GM23338 (cell line): Measurements from ENCODE around the gene LCOR. TPM values are rescaled to one million over a fixed set of nuclear protein-coding genes. Genes with fewer than 3 reads are reported as not detected.

ENCODE experiments used
- ATAC-seq: fragments of 200-7000 bp; cut with Tn5 transposase; 3 replicates; pipeline ENCODE4 v1.9.1; 2020
- DNase-seq: peaks from one replicate; pipeline ENCODE4 v3.0.0-alpha.2; 2015; ENCODE audit warnings: low spot score
- H2AFZ ChIP-seq: fragments of 200-600 bp; sonication (generic); 2 replicates; pipeline ENCODE4 v1.8.0; 2016; ENCODE audit warnings: antibody characterized with exemption, mild to moderate bottlenecking, moderate library complexity
- H3F3A ChIP-seq: fragments of 200-600 bp; sonication (generic); replicated peaks from 2 replicates; pipeline ENCODE4 v1.8.0; 2017; ENCODE audit warnings: antibody characterized with exemption, mixed run types, low read depth
- H3K27ac ChIP-seq: fragments of 200-600 bp; sonication (generic); 2 replicates; pipeline ENCODE4 v1.6.1; 2016; ENCODE audit warnings: low read depth
- H3K27me3 ChIP-seq: fragments of 200-600 bp; sonication (generic); 2 replicates; pipeline ENCODE4 v1.8.0; 2016; ENCODE audit warnings: mild to moderate bottlenecking, mixed run types, moderate library complexity; ENCODE audit not compliant: insufficient read depth
- H3K36me3 ChIP-seq: fragments of 200-600 bp; sonication (generic); 2 replicates; pipeline ENCODE4 v1.8.0; 2016; ENCODE audit warnings: mild to moderate bottlenecking; ENCODE audit not compliant: insufficient read depth
- H3K4me1 ChIP-seq: fragments of 200-600 bp; sonication (generic); 2 replicates; pipeline ENCODE4 v1.8.0; 2016; ENCODE audit warnings: mild to moderate bottlenecking, moderate library complexity; ENCODE audit not compliant: insufficient read depth
- H3K4me2 ChIP-seq: fragments of 200-600 bp; sonication (generic); 2 replicates; pipeline ENCODE4 v1.7.1; 2017; ENCODE audit warnings: mixed run types
- H3K4me3 ChIP-seq: fragments of 200-600 bp; sonication (generic); 2 replicates; pipeline ENCODE4 v1.6.1; 2016; ENCODE audit warnings: mixed run types
- H3K79me2 ChIP-seq: fragments of 200-600 bp; sonication (generic); replicated peaks from 2 replicates; pipeline ENCODE4 v1.8.0; 2017; ENCODE audit warnings: mild to moderate bottlenecking; ENCODE audit not compliant: insufficient read depth
- H3K9me2 ChIP-seq: fragments of 200-600 bp; sonication (generic); 2 replicates; pipeline ENCODE4 v1.8.0; 2017; ENCODE audit not compliant: insufficient read depth
- H4K20me1 ChIP-seq: fragments of 200-600 bp; sonication (generic); replicated peaks from 2 replicates; pipeline ENCODE4 v1.8.0; 2017; ENCODE audit warnings: mild to moderate bottlenecking; ENCODE audit not compliant: insufficient read depth
- H3K27ac Mint-ChIP-seq: 2 replicates; pipeline ENCODE4 v1.8.0; 2020; ENCODE audit warnings: inconsistent platforms, mild to moderate bottlenecking, moderate library complexity, mixed read lengths
- H3K27me3 Mint-ChIP-seq: 3 replicates; pipeline ENCODE4 v1.8.0; 2022; ENCODE audit warnings: low read depth, mild to moderate bottlenecking, moderate library complexity, mixed read lengths, inconsistent platforms; ENCODE audit not compliant: insufficient read depth, poor library complexity
- H3K36me3 Mint-ChIP-seq: 3 replicates; pipeline ENCODE4 v1.8.0; 2021; ENCODE audit warnings: low read depth, mild to moderate bottlenecking, inconsistent platforms, moderate library complexity, mixed read lengths
- H3K4me1 Mint-ChIP-seq: 3 replicates; pipeline ENCODE4 v1.8.0; 2020; ENCODE audit warnings: mild to moderate bottlenecking, inconsistent platforms, mixed read lengths
- H3K4me3 Mint-ChIP-seq: 3 replicates; pipeline ENCODE4 v1.8.0; 2021; ENCODE audit warnings: moderate library complexity, mild to moderate bottlenecking, inconsistent platforms, mixed read lengths
- H3K9me3 Mint-ChIP-seq: 3 replicates; pipeline ENCODE4 v1.8.0; 2020; ENCODE audit warnings: moderate library complexity, mild to moderate bottlenecking, inconsistent platforms, mixed read lengths
- CREB1 ChIP-seq: fragments of 250-450 bp; sonication (Bioruptor Pico); IDR thresholded peaks from 2 replicates; pipeline ENCODE4 v1.5.0; 2020; ENCODE audit warnings: low read depth, mild to moderate bottlenecking, moderate library complexity
- EZH2 ChIP-seq: fragments of 200-600 bp; sonication (generic); IDR thresholded peaks from one replicate; pipeline ENCODE4 v1.8.0; 2017; ENCODE audit warnings: antibody characterized with exemption, mild to moderate bottlenecking, low read depth; ENCODE audit not compliant: unreplicated experiment
- EZH2phosphoT487 ChIP-seq: fragments of 200-600 bp; sonication (generic); IDR thresholded peaks from one replicate; pipeline ENCODE4 v1.8.1; 2018; ENCODE audit warnings: antibody characterized with exemption; ENCODE audit not compliant: unreplicated experiment
- JUNB ChIP-seq: IDR thresholded peaks from one replicate; pipeline ENCODE4 v1.6.1; 2016; ENCODE audit warnings: antibody characterized with exemption; ENCODE audit not compliant: unreplicated experiment
- NANOG ChIP-seq: IDR thresholded peaks from 2 replicates; pipeline ENCODE4 v1.6.1; 2016; ENCODE audit warnings: antibody characterized with exemption, borderline replicate concordance
- POLR2AphosphoS5 ChIP-seq: IDR thresholded peaks from 2 replicates; pipeline ENCODE4 v1.6.1; 2016; ENCODE audit warnings: antibody characterized with exemption, low read depth
- STAT1 ChIP-seq: IDR thresholded peaks from one replicate; pipeline ENCODE4 v1.6.1; 2016; ENCODE audit warnings: antibody characterized with exemption; ENCODE audit not compliant: unreplicated experiment
- ZNF114 ChIP-seq: fragments of 250-450 bp; sonication (Bioruptor Pico); IDR thresholded peaks from 2 replicates; pipeline ENCODE4 v1.5.0; 2020; ENCODE audit warnings: mild to moderate bottlenecking, moderate library complexity
- ZNF331 ChIP-seq: fragments of 250-450 bp; sonication (Bioruptor Pico); IDR thresholded peaks from 2 replicates; pipeline ENCODE4 v1.5.0; 2020; ENCODE audit warnings: low read depth, mild to moderate bottlenecking, moderate library complexity
- polyA plus RNA-seq: library from polyadenylated mRNA; unstranded; fragments of >200 nt; fragmentation: Nextera tagmentation; extraction: Ambion mirVana; gene quantifications from 2 replicates; pipeline ENCODE4 v1.2.1, GENCODE V29; 2016
- total RNA-seq: library from RNA; depleted of rRNA; stranded (reverse); fragments of >200 nt; shearing (Covaris generic); gene quantifications from 2 replicates; pipeline ENCODE4 v1.2.3, GENCODE V29; 2014
- TF ChIP-seq, protein P1 (sequence below), 2 experiments: fragments of 200-600 bp in 1 of 2; sonication (generic) in 1 of 2; conservative IDR thresholded peaks; 2 replicates each; pipeline versions ENCODE4 v1.5.1 to v1.6.1; 2016 to 2017; ENCODE audit warnings: antibody characterized with exemption in 2 of 2, low read depth in 2 of 2, mild to moderate bottlenecking in 2 of 2, moderate library complexity in 1 of 2
- TF ChIP-seq, protein P2 (sequence below): IDR thresholded peaks from 2 replicates; pipeline ENCODE4 v1.6.1; 2016; ENCODE audit warnings: antibody characterized with exemption
- TF ChIP-seq, protein P3 (sequence below): IDR thresholded peaks from one replicate; pipeline ENCODE4 v1.6.1; 2018; ENCODE audit warnings: antibody characterized with exemption; ENCODE audit not compliant: unreplicated experiment
- TF ChIP-seq, protein P4 (sequence below): fragments of 250-450 bp; sonication (Bioruptor Pico); IDR thresholded peaks from 2 replicates; pipeline ENCODE4 v1.5.0; 2020; ENCODE audit warnings: mild to moderate bottlenecking, moderate library complexity

The LCOR gene
- total and polyA plus RNA-seq, 2 experiments from 2014 or later = 6.9 to 14.9 TPM

DNA sequence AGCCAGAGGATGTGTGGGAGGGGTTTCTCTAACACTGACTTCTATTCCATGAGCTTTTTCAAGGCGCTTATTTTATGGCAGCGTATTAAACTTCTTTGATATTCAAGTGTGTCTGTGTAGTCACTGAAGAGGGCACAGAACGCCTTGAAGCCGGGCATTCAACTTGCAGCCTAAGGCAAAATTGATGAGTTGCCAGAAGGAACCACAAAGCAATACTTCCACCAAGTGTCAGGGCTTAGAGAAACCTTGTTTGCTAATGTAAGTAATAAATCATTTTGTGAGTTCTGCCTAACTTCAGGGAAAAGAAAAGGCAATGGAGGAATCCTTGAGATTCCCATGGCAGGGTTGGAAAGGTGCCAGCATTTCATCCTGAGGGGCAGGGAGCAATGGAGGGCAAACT, 163.8 kb downstream of the LCOR start:
- no peaks in the 10 kb centered on the region for H3K79me2 ChIP-seq
- H4K20me1 ChIP-seq = no peaks in the 10 kb centered on the region
- peaks cover 4% of the 10 kb centered on the region for H3K27me3 Mint-ChIP-seq
- no peaks in the 10 kb centered on the region for H3K9me2 ChIP-seq
- no peaks in the 10 kb centered on the region for H3K9me3 Mint-ChIP-seq
- no peak overlapping the region for H3K27ac ChIP-seq
- no peaks in the 10 kb centered on the region for H3K27me3 ChIP-seq
- H3K4me1 Mint-ChIP-seq = peaks cover 4% of the 10 kb centered on the region; the same call in 2 of the 3 replicates
- no peaks in the 10 kb centered on the region for H3K36me3 Mint-ChIP-seq
- TF ChIP-seq EZH2phosphoT487 (no peak), POLR2AphosphoS5 (no peak), NANOG (no peak), ZNF331 (CRISPR knock-in tag) (no peak), CREB1 (CRISPR knock-in tag) (no peak), EZH2 (no peak), ZNF114 (CRISPR knock-in tag) (no peak), JUNB (no peak), STAT1 (no peak)
- TF ChIP-seq, protein P1, sequence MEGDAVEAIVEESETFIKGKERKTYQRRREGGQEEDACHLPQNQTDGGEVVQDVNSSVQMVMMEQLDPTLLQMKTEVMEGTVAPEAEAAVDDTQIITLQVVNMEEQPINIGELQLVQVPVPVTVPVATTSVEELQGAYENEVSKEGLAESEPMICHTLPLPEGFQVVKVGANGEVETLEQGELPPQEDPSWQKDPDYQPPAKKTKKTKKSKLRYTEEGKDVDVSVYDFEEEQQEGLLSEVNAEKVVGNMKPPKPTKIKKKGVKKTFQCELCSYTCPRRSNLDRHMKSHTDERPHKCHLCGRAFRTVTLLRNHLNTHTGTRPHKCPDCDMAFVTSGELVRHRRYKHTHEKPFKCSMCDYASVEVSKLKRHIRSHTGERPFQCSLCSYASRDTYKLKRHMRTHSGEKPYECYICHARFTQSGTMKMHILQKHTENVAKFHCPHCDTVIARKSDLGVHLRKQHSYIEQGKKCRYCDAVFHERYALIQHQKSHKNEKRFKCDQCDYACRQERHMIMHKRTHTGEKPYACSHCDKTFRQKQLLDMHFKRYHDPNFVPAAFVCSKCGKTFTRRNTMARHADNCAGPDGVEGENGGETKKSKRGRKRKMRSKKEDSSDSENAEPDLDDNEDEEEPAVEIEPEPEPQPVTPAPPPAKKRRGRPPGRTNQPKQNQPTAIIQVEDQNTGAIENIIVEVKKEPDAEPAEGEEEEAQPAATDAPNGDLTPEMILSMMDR (conservative IDR thresholded peaks at IDR 0.05; ENCODE audit: low read depth in 2 of 2) = no peak
- TF ChIP-seq, protein P2, sequence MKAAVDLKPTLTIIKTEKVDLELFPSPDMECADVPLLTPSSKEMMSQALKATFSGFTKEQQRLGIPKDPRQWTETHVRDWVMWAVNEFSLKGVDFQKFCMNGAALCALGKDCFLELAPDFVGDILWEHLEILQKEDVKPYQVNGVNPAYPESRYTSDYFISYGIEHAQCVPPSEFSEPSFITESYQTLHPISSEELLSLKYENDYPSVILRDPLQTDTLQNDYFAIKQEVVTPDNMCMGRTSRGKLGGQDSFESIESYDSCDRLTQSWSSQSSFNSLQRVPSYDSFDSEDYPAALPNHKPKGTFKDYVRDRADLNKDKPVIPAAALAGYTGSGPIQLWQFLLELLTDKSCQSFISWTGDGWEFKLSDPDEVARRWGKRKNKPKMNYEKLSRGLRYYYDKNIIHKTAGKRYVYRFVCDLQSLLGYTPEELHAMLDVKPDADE = no peak
- TF ChIP-seq, protein P3, sequence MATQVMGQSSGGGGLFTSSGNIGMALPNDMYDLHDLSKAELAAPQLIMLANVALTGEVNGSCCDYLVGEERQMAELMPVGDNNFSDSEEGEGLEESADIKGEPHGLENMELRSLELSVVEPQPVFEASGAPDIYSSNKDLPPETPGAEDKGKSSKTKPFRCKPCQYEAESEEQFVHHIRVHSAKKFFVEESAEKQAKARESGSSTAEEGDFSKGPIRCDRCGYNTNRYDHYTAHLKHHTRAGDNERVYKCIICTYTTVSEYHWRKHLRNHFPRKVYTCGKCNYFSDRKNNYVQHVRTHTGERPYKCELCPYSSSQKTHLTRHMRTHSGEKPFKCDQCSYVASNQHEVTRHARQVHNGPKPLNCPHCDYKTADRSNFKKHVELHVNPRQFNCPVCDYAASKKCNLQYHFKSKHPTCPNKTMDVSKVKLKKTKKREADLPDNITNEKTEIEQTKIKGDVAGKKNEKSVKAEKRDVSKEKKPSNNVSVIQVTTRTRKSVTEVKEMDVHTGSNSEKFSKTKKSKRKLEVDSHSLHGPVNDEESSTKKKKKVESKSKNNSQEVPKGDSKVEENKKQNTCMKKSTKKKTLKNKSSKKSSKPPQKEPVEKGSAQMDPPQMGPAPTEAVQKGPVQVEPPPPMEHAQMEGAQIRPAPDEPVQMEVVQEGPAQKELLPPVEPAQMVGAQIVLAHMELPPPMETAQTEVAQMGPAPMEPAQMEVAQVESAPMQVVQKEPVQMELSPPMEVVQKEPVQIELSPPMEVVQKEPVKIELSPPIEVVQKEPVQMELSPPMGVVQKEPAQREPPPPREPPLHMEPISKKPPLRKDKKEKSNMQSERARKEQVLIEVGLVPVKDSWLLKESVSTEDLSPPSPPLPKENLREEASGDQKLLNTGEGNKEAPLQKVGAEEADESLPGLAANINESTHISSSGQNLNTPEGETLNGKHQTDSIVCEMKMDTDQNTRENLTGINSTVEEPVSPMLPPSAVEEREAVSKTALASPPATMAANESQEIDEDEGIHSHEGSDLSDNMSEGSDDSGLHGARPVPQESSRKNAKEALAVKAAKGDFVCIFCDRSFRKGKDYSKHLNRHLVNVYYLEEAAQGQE = no peak
- TF ChIP-seq, protein P4, sequence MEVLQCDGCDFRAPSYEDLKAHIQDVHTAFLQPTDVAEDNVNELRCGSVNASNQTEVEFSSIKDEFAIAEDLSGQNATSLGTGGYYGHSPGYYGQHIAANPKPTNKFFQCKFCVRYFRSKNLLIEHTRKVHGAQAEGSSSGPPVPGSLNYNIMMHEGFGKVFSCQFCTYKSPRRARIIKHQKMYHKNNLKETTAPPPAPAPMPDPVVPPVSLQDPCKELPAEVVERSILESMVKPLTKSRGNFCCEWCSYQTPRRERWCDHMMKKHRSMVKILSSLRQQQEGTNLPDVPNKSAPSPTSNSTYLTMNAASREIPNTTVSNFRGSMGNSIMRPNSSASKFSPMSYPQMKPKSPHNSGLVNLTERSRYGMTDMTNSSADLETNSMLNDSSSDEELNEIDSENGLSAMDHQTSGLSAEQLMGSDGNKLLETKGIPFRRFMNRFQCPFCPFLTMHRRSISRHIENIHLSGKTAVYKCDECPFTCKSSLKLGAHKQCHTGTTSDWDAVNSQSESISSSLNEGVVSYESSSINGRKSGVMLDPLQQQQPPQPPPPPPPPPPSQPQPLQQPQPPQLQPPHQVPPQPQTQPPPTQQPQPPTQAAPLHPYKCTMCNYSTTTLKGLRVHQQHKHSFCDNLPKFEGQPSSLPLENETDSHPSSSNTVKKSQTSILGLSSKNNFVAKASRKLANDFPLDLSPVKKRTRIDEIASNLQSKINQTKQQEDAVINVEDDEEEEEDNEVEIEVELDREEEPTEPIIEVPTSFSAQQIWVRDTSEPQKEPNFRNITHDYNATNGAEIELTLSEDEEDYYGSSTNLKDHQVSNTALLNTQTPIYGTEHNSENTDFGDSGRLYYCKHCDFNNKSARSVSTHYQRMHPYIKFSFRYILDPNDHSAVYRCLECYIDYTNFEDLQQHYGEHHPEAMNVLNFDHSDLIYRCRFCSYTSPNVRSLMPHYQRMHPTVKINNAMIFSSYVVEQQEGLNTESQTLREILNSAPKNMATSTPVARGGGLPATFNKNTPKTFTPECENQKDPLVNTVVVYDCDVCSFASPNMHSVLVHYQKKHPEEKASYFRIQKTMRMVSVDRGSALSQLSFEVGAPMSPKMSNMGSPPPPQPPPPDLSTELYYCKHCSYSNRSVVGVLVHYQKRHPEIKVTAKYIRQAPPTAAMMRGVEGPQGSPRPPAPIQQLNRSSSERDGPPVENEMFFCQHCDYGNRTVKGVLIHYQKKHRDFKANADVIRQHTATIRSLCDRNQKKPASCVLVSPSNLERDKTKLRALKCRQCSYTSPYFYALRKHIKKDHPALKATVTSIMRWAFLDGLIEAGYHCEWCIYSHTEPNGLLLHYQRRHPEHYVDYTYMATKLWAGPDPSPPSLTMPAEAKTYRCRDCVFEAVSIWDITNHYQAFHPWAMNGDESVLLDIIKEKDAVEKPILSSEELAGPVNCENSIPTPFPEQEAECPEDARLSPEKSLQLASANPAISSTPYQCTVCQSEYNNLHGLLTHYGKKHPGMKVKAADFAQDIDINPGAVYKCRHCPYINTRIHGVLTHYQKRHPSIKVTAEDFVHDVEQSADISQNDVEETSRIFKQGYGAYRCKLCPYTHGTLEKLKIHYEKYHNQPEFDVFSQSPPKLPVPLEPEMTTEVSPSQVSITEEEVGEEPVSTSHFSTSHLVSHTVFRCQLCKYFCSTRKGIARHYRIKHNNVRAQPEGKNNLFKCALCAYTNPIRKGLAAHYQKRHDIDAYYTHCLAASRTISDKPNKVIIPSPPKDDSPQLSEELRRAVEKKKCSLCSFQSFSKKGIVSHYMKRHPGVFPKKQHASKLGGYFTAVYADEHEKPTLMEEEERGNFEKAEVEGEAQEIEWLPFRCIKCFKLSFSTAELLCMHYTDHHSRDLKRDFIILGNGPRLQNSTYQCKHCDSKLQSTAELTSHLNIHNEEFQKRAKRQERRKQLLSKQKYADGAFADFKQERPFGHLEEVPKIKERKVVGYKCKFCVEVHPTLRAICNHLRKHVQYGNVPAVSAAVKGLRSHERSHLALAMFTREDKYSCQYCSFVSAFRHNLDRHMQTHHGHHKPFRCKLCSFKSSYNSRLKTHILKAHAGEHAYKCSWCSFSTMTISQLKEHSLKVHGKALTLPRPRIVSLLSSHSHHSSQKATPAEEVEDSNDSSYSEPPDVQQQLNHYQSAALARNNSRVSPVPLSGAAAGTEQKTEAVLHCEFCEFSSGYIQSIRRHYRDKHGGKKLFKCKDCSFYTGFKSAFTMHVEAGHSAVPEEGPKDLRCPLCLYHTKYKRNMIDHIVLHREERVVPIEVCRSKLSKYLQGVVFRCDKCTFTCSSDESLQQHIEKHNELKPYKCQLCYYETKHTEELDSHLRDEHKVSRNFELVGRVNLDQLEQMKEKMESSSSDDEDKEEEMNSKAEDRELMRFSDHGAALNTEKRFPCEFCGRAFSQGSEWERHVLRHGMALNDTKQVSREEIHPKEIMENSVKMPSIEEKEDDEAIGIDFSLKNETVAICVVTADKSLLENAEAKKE (CRISPR knock-in tag) = no peak
- ATAC-seq = no peak
- no peak overlapping the region for H3K27ac Mint-ChIP-seq
- no peaks in the 10 kb centered on the region for H3K4me1 ChIP-seq
- H3K4me2 ChIP-seq = no peak overlapping the region
- no peak overlapping the region for H2AFZ ChIP-seq
- no peak overlapping the region for H3K4me3 ChIP-seq
- H3K36me3 ChIP-seq = no peaks in the 10 kb centered on the region
- no peaks in the 10 kb centered on the region for H3F3A ChIP-seq
- no peak for DNase-seq
- no peak overlapping the region for H3K4me3 Mint-ChIP-seq
